GM12864 (cell line): ENCODE data around the gene CCNK.

Experiments used
- DNase-seq: peaks from one replicate; pipeline ENCODE4 v3.0.0-alpha.2; 2011; ENCODE audit warnings: low read depth
- H3K4me3 ChIP-seq: 2 replicates; pipeline ENCODE4 v1.5.1; 2011; ENCODE audit warnings: mild to moderate bottlenecking, low read depth, low read length, control low read depth
- TF ChIP-seq, protein P1 (sequence below): IDR thresholded peaks from 2 replicates; pipeline ENCODE4 v1.5.1; 2011; ENCODE audit warnings: low read depth, mild to moderate bottlenecking, moderate library complexity, low read length, control low read depth, inconsistent platforms; ENCODE audit errors: missing control alignments

The CCNK gene

DNA sequence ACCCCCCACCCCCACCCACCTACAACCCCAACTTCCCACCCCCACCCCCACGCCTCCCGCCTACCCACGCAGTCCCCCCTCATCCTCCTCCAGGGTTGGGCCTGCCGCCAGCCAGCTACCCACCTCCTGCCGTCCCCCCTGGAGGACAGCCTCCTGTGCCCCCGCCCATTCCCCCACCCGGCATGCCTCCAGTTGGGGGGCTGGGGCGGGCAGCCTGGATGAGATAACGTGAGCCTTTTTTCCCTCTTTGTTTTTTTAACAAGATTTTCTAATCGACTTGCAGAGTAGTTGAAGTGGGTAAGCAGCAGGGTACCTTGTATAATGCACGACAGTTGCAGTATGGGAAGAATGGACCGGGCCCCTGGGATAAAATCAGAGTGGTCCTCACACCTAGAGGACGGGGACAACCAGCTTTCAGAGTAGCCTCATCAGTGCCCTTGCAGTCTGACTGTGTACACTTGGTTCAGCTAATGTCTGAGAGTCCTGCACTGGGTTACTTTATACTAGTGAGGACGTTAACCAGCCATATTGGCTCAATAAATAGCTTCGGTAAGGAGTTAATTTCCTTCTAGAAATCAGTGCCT, 29.4 kb downstream of the CCNK start:
- DNase-seq = no peak
- TF ChIP-seq, protein P1, sequence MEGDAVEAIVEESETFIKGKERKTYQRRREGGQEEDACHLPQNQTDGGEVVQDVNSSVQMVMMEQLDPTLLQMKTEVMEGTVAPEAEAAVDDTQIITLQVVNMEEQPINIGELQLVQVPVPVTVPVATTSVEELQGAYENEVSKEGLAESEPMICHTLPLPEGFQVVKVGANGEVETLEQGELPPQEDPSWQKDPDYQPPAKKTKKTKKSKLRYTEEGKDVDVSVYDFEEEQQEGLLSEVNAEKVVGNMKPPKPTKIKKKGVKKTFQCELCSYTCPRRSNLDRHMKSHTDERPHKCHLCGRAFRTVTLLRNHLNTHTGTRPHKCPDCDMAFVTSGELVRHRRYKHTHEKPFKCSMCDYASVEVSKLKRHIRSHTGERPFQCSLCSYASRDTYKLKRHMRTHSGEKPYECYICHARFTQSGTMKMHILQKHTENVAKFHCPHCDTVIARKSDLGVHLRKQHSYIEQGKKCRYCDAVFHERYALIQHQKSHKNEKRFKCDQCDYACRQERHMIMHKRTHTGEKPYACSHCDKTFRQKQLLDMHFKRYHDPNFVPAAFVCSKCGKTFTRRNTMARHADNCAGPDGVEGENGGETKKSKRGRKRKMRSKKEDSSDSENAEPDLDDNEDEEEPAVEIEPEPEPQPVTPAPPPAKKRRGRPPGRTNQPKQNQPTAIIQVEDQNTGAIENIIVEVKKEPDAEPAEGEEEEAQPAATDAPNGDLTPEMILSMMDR = no peak
- H3K4me3 ChIP-seq = no peak overlapping the region

DNA sequence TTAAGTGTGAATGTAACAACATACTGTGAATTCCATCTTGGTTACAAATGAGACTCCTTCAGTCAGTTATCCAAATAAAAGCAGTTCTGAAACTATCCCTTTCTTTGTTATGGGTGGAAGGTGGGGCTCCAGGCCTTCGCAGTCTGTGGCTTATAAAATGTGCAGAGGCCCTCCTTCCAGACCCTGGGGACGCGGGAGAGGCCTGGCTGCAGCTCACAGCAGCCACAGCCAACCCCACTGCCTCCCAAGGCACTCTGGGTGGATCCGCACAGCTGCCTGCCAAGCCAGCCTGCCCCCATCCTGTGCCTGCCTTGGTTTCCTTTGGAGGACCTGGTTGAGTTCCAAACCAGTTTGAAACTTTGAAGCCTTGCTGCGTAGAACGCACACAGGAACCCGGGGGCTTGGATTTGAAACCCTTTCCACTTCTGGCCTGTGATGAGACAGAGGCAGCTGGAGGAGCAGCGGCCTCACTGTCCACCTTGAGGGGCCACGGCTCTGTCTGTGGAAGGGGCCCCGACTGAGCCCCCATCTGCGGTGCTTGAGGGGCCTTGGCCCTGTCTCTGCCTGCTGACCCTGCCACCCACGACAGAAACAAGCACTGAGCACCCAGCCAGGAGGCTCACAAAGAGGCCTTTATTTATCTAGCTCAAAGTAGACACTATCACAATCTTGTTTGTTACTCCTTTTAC, 30.4 kb downstream of the CCNK start:
- TF ChIP-seq, protein P1 = no peak
- H3K4me3 ChIP-seq = no peak overlapping the region
- no peak for DNase-seq

DNA sequence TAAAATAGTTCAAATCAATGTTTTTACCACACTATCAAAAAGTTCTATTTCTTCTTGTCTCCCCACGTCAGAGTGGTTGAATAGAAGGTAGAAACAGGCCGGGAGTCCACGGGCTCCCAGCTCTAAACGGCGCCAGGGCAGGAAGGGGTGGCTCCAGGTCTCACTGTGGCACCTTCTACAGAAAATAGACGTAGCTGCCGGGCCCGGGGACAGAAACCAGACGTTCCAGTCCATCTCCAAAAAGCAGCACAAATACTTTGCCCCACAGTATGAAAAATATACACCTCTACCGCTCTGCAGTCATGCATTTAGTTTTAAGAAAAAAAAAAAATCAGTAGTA, 30.9 kb downstream of the CCNK start:
- TF ChIP-seq, protein P1 = no peak
- no peak overlapping the region for H3K4me3 ChIP-seq
- DNase-seq = no peak

DNA sequence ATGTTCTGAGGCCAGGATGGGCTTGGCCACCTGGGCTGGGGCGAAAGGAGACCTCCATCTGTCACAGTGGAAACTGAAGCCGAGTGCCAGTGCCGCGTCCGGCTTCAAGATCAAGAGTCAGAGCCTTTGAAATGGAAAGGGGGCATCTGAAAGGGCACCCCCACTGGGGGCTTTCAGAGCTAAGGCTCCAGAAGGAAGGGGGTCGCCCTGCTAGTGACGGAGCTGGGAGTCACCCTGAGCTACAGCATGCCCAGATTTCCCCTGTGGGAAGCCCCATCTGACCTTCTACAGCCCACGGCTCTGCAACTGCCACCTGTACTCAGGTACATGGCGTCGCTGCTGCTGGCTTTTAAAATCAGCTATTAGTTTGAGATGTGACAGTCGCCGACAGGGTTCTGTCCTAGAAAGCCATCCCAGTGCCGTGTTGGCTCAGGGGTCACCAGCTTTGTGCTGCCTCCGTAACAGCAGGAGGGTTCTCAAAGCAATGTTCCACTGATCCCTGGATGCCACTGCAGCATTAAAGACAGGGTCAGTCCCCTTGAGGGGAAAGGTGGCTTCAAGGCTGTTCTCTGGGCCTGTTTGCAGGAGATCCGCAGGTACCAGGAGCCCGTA, 31.5 kb downstream of the CCNK start:
- TF ChIP-seq, protein P1 = no peak

DNA sequence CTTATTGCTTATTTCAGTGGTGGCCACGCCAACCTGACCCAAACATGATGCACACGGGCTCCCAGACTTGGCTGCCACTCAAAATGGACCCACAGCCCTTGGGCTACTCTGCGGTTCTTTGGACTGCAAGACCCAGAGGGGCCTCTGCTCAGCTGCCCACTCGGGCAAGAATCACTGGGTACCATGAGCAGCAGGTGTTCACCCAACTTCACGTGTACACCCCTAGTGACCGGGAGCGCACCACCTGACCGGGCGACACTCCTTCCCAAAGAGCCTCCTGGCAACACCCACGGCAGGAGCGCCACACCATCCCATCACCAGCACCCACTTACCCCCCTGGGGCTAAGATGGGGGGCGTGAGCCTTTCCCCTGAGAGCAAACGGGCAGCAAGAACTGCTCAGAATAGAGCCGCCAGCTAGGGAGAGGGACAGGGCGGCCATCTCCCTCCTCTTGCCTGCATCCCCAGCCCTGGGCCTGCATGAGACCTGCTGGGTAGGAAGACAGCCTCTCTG, 32.0 kb downstream of the CCNK start:
- no peak for DNase-seq
- TF ChIP-seq, protein P1 = no peak
- no peak overlapping the region for H3K4me3 ChIP-seq

More for the DNA sequence above, 31.5 kb downstream of the CCNK start:
- no peak overlapping the region for H3K4me3 ChIP-seq
- no peak for DNase-seq

DNA sequence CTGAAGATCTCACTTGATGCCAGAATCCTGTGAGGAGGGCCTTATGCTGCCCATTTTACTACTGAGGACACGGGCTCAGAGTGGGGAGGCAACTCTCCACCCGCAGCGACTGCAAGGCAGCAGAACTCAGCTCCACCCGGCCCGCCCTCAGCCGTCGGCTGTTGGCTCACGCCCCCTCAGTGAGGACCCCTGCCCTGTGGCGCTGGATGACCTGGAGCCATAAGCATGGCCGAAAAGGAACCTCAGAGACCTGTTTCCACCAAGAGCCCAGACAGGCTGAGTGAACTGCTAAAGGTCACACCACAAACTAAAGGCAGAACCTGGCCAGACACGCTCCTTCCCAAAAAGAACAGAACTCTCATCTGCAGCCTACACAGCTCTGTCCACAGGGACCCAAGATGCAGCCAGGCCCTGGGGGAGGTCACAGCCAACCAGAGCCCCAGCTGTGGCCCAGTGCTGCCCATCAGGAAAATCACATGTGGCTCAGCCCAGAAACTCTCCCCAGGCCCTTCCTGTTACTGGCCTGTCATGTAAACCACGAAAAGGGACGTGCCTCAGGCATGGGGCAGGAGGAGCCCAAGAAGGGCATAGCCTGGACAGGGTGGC, 32.8 kb downstream of the CCNK start:
- no peak overlapping the region for H3K4me3 ChIP-seq
- TF ChIP-seq, protein P1 = no peak
- no peak for DNase-seq
